ENCODE data around the gene EIF2AK3. TPM values are rescaled to one million over a fixed set of nuclear protein-coding genes. Genes with fewer than 3 reads are reported as not detected.
A peak's percentile ranks its signal among the peaks of the same experiment; 100 is the strongest.

The EIF2AK3 gene
- total and polyA plus RNA-seq, 2 of the 8 experiments (the other 6 are each of a cell fraction or from before 2014, with no cell fraction given) = 5.8 to 22.8 TPM

GRCh38 chr2:88660622-88661021 is 33.4 kb upstream of the EIF2AK3 start:
- Histone ChIP-seq H3K56ac (replicated peaks; ENCODE audit: insufficient read length, low read depth, low read length) (no peak overlapping the region), H3K18ac (ENCODE audit: extremely low read depth, low read length) (0 out of 2 replicates have a peak overlapping the region, but pooled peaks have one; percentile 28), H2BK5ac (ENCODE audit: low read depth, low read length) (no peak overlapping the region), H3K4ac (replicated peaks; ENCODE audit: insufficient read length, low read depth, low read length) (peak overlapping the region; percentile 8), H3K14ac (ENCODE audit: insufficient read length) (no peak overlapping the region), H4K5ac (ENCODE audit: insufficient read length, low read depth, low read length) (no peak overlapping the region), H3K4me1 (replicated peaks in 1 of 4; ENCODE audit: control insufficient read depth in 3 of 4, insufficient read depth in 4 of 4, low read length in 3 of 4) (peaks cover 0 to 15% (median 7%) of the 10 kb centered on the region in 4 experiments; a peak in 5 of 7 replicates), H4K8ac (ENCODE audit: extremely low read depth, insufficient read depth, low read length) (no peak overlapping the region), H4K20me1 (replicated peaks in 1 of 2; ENCODE audit: control insufficient read depth in 1 of 2, insufficient read depth in 2 of 2, low read length in 2 of 2) (no peaks in the 10 kb centered on the region), H3K4me2 (ENCODE audit: insufficient read depth in 1 of 2, low read depth in 2 of 2, low read length in 2 of 2) (no peak overlapping the region), H2AFZ (ENCODE audit: low read length) (no peak overlapping the region), H3K4me3 (ENCODE audit: extremely low read depth in 1 of 4, insufficient read depth in 2 of 4, low read depth in 3 of 4, low read length in 4 of 4) (no peak overlapping the region), H3K27ac (ENCODE audit: low read depth, low read length) (no peak overlapping the region), H3K79me1 (ENCODE audit: low read depth, low read length) (no peaks in the 10 kb centered on the region), H2AK5ac (ENCODE audit: low read depth, low read length) (no peak overlapping the region), H3K27me3 (replicated peaks in 1 of 4; ENCODE audit: control insufficient read depth in 3 of 4, extremely low read depth in 1 of 4, insufficient read depth in 3 of 4, low read length in 3 of 4) (no peaks in the 10 kb centered on the region), H2BK15ac (ENCODE audit: low read length) (no peak overlapping the region), H2BK12ac (ENCODE audit: low read depth, low read length) (no peak overlapping the region; the same call in 1 of the 2 replicates), H3K36me3 (ENCODE audit: control insufficient read depth in 2 of 4, insufficient read depth in 4 of 4, low read length in 3 of 4) (no peaks in the 10 kb centered on the region), H2BK20ac (ENCODE audit: low read length) (no peak overlapping the region), H4K91ac (replicated peaks; ENCODE audit: insufficient read length, low read length) (no peak overlapping the region), H3K23ac (ENCODE audit: insufficient read length) (no peak overlapping the region), H3K23me2 (ENCODE audit: low read depth, low read length) (no peaks in the 10 kb centered on the region), H3K79me2 (ENCODE audit: control insufficient read depth in 1 of 2, insufficient read depth in 2 of 2, low read length in 2 of 2) (no peaks in the 10 kb centered on the region), H2BK120ac (replicated peaks; ENCODE audit: low read depth, low read length) (no peak overlapping the region), H3K9ac (replicated peaks in 1 of 4; ENCODE audit: extremely low read depth in 1 of 4, low read depth in 3 of 4, low read length in 3 of 4) (no peak overlapping the region), H3K9me3 (ENCODE audit: insufficient read depth in 2 of 2, low read depth in 1 of 2, low read length in 1 of 2) (no peaks in the 10 kb centered on the region)
- ChIA-PET POLR2A (ENCODE audit: partially characterized antibody) (interaction anchor here (2.5 kb wide), 1 partner anchor 33 kb away, joined by 10 read pairs; the partner anchor contains the start of gene EIF2AK3), CTCF (ENCODE audit: partially characterized antibody) (interaction anchor here (1.5 to 9.7 kb wide), 2 partner anchors 11 to 70 kb away, joined by 6 to 102 read pairs; no protein-coding TSS in a partner anchor)
- WGBS, 2 experiments (ENCODE audit: extremely low coverage in 1 of 2, insufficient coverage in 1 of 2, insufficient read length in 1 of 2, insufficient replicate concordance in 2 of 2, low coverage in 1 of 2, low lambda C conversion rate in 2 of 2, missing lambda C conversion rate in 1 of 2) = 100% methylated on average over 1 of the region's 1 CpG; no CpG with 5 or more reads in 1 of the 2 experiments
- no peak for FAIRE-seq
- DNase-seq (ENCODE audit: low read depth in 1 of 2, low spot score in 2 of 2) = no peak
- TF ChIP-seq RFX5 (IDR thresholded peaks at IDR 0.05; ENCODE audit: borderline replicate concordance, low read depth, low read length) = no peak
- TF ChIP-seq RXRA (IDR thresholded peaks at IDR 0.05; ENCODE audit: insufficient read depth, low read depth, low read length) = no peak

All from H1 (cell line).